Mesendoderm (in vitro differentiated cells): ENCODE measurements around the gene MSH4.
"Not testable (repeated sequence)": the region's sequence is repeated elsewhere in the genome, so short reads cannot be mapped to it uniquely, and the experiment has no call there.

Experiments
- DNase-seq: peaks from one replicate; pipeline ENCODE4 v3.0.0; 2013
- H2AK5ac ChIP-seq: 2 replicates; pipeline ENCODE4 v1.6.1; 2013; ENCODE audit warnings: low read length, inconsistent platforms
- H2BK120ac ChIP-seq: 2 replicates; pipeline ENCODE4 v1.6.1; 2013; ENCODE audit warnings: low read depth, mild to moderate bottlenecking, low read length, moderate library complexity, mixed read lengths
- H2BK15ac ChIP-seq: replicated peaks from 2 replicates; pipeline ENCODE4 v1.6.1; 2013; ENCODE audit warnings: low read depth, mild to moderate bottlenecking, moderate library complexity
- H2BK5ac ChIP-seq: 2 replicates; pipeline ENCODE4 v1.6.1; 2013; ENCODE audit warnings: low read length, inconsistent platforms
- H3K18ac ChIP-seq: 2 replicates; pipeline ENCODE4 v1.6.1; 2013; ENCODE audit warnings: mild to moderate bottlenecking, low read length, mixed read lengths
- H3K23ac ChIP-seq: one replicate; pipeline ENCODE4 v1.6.1; 2013; ENCODE audit warnings: low read length
- H3K27ac ChIP-seq: 2 replicates; pipeline ENCODE4 v1.5.1; 2013; ENCODE audit warnings: low read depth, mild to moderate bottlenecking, inconsistent platforms, low read length, moderate library complexity
- H3K27me3 ChIP-seq: 2 replicates; pipeline ENCODE4 v1.6.1; 2013; ENCODE audit warnings: low read length, control low read depth, mild to moderate bottlenecking, inconsistent platforms; ENCODE audit not compliant: insufficient read depth, poor library complexity
- H3K36me3 ChIP-seq: 2 replicates; pipeline ENCODE4 v1.6.1; 2013; ENCODE audit warnings: low read length, inconsistent platforms; ENCODE audit not compliant: control insufficient read depth, insufficient read depth
- H3K4ac ChIP-seq: one replicate; pipeline ENCODE4 v1.6.1; 2013; ENCODE audit warnings: low read depth, mild to moderate bottlenecking, low read length, moderate library complexity
- H3K4me1 ChIP-seq: 2 replicates; pipeline ENCODE4 v1.6.1; 2013; ENCODE audit warnings: low read depth, low read length, inconsistent platforms; ENCODE audit not compliant: control insufficient read depth
- H3K4me2 ChIP-seq: 2 replicates; pipeline ENCODE4 v1.6.1; 2013; ENCODE audit warnings: low read length
- H3K4me3 ChIP-seq: 2 replicates; pipeline ENCODE4 v1.5.1; 2013; ENCODE audit warnings: mild to moderate bottlenecking, low read length
- H3K56ac ChIP-seq: one replicate; pipeline ENCODE4 v1.6.1; 2013; ENCODE audit warnings: low read length
- H3K79me1 ChIP-seq: 2 replicates; pipeline ENCODE4 v1.6.1; 2013; ENCODE audit warnings: low read length, inconsistent platforms
- H3K79me2 ChIP-seq: 2 replicates; pipeline ENCODE4 v1.6.1; 2013; ENCODE audit warnings: mild to moderate bottlenecking, low read length; ENCODE audit not compliant: control insufficient read depth, insufficient read depth
- H3K9ac ChIP-seq: 2 replicates; pipeline ENCODE4 v1.6.1; 2013; ENCODE audit warnings: low read length, inconsistent platforms
- H4K5ac ChIP-seq: one replicate; pipeline ENCODE4 v1.6.1; 2013; ENCODE audit warnings: low read length
- H4K8ac ChIP-seq: one replicate; pipeline ENCODE4 v1.6.1; 2013; ENCODE audit warnings: low read depth, mild to moderate bottlenecking, control low read depth, low read length, moderate library complexity
- WGBS: extraction: QIAGEN DNeasy Blood & Tissue Kit; methylation state at CpG from one replicate; pipeline ENCODE4 v1.1.7; 2013; ENCODE audit warnings: low lambda C conversion rate, missing lambda C conversion rate; ENCODE audit not compliant: insufficient coverage; ENCODE audit errors: extremely low coverage; 5-methylcytosine and 5-hydroxymethylcytosine counted together

Gene MSH4

DNA sequence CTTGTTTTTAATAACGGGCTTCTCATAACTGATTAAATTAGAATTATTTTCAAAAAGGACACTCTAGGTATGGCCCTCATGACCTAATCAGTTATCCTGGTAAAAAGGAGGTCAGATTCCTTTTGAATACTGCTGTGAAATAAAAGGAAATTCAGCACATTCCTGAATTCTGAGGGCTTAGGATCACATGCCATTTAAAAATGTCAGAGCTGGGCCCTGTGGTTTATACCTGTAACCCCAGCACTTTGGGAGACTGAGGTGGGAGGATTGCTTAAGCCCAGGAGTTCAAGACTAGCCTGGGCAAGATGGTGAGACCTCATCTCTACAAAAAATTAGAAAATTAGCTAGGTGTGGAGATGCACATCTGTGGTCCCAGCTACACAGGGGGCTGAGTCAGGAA is 28.7 kb upstream of the MSH4 start:
- no peak overlapping the region for H3K27ac ChIP-seq

DNA sequence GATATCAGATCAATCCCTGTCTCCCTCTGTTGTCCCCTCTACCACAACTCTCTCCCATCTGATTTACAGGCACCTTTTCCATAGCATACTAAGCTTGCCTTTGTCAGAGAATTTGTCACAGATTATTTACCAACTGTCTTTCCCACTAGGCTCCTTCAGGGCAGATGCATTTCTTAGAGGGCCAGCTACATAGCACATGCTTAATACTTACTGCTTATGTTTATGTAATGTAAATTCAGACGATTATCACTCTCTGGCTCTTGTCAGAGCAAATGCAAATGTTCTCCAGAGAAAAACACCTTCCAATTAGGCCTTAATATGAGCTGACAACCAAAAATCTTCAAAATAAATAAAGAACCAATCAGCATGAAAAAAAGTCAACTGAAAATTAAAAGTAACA is 25.9 kb upstream of the MSH4 start:
- Histone ChIP-seq H3K4me3 (no peak overlapping the region), H3K79me1 (no peaks in the 10 kb centered on the region)
- WGBS, result no CpG with 5 or more reads among the region's 1 CpG

More for the DNA sequence above, 28.7 kb upstream of the MSH4 start:
- Histone ChIP-seq H3K79me2 (no peaks in the 10 kb centered on the region), H2BK5ac (no peak overlapping the region), H3K56ac (no peak overlapping the region), H3K23ac (no peak overlapping the region), H3K36me3 (no peaks in the 10 kb centered on the region), H3K4me3 (no peak overlapping the region), H4K5ac (no peak overlapping the region), H3K9ac (no peak overlapping the region), H2BK15ac (no peak overlapping the region), H4K8ac (no peak overlapping the region), H2BK120ac (no peak overlapping the region), H3K4me1 (no peaks in the 10 kb centered on the region), H3K27me3 (no peaks in the 10 kb centered on the region), H3K18ac (no peak overlapping the region), H3K4ac (no peak overlapping the region), H3K79me1 (no peaks in the 10 kb centered on the region), H2AK5ac (no peak overlapping the region), H3K4me2 (no peak overlapping the region)
- peak; percentile 68 for DNase-seq
- no CpG with 5 or more reads among the region's 1 CpG for WGBS

DNA sequence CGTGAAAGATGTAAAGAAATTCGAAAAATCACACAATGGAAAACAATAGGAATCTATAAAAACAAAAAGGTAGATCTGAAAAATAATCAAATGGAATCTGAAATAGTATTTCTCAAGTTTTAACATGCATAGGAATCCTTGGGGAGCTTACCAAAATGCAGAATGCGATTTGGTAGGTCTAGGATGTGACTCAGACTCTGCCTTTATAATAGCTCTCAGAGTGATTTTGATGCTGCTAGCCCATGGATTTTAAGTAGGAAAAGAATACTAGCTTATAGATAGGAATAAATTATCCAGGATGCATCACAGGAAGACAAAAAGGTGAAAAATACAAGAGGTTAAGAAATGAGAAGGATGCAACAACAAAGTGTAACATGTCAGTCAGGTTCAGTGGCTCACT is 24.7 kb upstream of the MSH4 start:
- H3K4me3 ChIP-seq, result no peak overlapping the region
- H2BK120ac ChIP-seq, result no peak overlapping the region
- no peak overlapping the region for H3K4me2 ChIP-seq
- H2BK15ac ChIP-seq, result no peak overlapping the region
- H3K79me2 ChIP-seq, result no peaks in the 10 kb centered on the region
- H2BK5ac ChIP-seq, result no peak overlapping the region
- H3K79me1 ChIP-seq, result no peaks in the 10 kb centered on the region
- H3K23ac ChIP-seq, result no peak overlapping the region
- no peak for DNase-seq
- no peak overlapping the region for H4K5ac ChIP-seq
- no CpG with 5 or more reads among the region's 3 CpGs for WGBS
- H3K36me3 ChIP-seq, result no peaks in the 10 kb centered on the region
- H3K4me1 ChIP-seq, result no peaks in the 10 kb centered on the region
- no peak overlapping the region for H3K27ac ChIP-seq
- H2AK5ac ChIP-seq, result no peak overlapping the region
- H3K18ac ChIP-seq, result no peak overlapping the region
- H3K27me3 ChIP-seq, result no peaks in the 10 kb centered on the region
- H3K4ac ChIP-seq, result no peak overlapping the region
- H3K9ac ChIP-seq, result no peak overlapping the region
- no peak overlapping the region for H4K8ac ChIP-seq
- H3K56ac ChIP-seq, result no peak overlapping the region

More for the DNA sequence above, 25.9 kb upstream of the MSH4 start:
- Histone ChIP-seq H4K5ac (no peak overlapping the region), H3K4me1 (no peaks in the 10 kb centered on the region), H3K79me2 (no peaks in the 10 kb centered on the region), H2BK5ac (no peak overlapping the region), H3K4me2 (no peak overlapping the region), H3K18ac (no peak overlapping the region), H2BK120ac (no peak overlapping the region), H2BK15ac (no peak overlapping the region), H3K9ac (no peak overlapping the region), H3K23ac (no peak overlapping the region), H3K36me3 (no peaks in the 10 kb centered on the region), H3K27me3 (no peaks in the 10 kb centered on the region), H4K8ac (no peak overlapping the region), H3K56ac (no peak overlapping the region), H3K4ac (no peak overlapping the region), H3K27ac (no peak overlapping the region), H2AK5ac (no peak overlapping the region)
- DNase-seq, result no peak

DNA sequence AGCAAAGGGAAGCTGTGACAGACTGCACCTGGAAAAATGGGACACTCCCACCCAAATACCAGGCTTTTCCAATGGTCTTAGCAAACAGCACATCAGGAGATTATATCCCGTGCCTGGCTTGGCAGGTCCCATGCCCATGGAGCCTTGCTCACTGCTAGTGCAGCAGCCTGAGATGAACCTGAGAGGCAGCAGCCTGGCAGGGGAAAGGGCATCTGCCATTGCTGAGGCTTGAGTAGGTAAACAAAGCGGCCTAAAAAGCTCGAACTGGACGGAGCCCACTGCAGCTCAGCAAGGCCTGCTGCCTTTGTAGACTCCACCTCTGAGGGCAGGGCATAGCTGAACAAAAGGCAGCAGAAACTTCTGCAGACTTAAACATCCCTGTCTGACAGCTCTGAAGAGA is 18.9 kb upstream of the MSH4 start:
- not testable (repeated sequence) for H4K5ac ChIP-seq, H2BK120ac ChIP-seq, H3K79me1 ChIP-seq, H3K23ac ChIP-seq, H3K36me3 ChIP-seq, H2BK15ac ChIP-seq, H3K4me3 ChIP-seq, H3K4me2 ChIP-seq, H3K27ac ChIP-seq, H4K8ac ChIP-seq, H2BK5ac ChIP-seq, H3K18ac ChIP-seq, H3K4ac ChIP-seq, H3K79me2 ChIP-seq, H3K4me1 ChIP-seq, H2AK5ac ChIP-seq, H3K9ac ChIP-seq, H3K27me3 ChIP-seq, DNase-seq, H3K56ac ChIP-seq
- WGBS, result no CpG with 5 or more reads among the region's 4 CpGs

DNA sequence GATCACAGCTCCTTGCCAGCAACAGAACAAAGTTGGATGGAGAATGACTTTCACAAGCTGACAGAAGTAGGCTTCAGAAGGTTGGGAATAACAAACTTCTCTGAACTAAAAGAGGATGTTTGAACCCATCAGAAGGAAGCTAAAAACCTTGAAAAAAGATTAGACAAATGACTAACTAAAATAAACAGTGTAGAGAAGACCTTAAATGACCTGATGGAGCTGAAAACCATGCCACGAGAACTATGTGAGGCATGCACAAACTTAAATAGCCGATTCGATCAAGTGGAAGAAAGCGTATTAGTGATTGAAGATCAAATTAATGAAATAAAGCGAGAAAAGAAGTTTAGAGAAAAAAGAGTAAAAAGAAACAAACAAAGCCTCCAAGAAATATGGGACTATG is 18.0 kb upstream of the MSH4 start:
- not testable (repeated sequence) for H2BK120ac ChIP-seq, H3K56ac ChIP-seq, H3K79me2 ChIP-seq, H2BK15ac ChIP-seq, H3K9ac ChIP-seq, H3K79me1 ChIP-seq, H3K4ac ChIP-seq, H4K8ac ChIP-seq, H2AK5ac ChIP-seq, H3K4me2 ChIP-seq, H3K23ac ChIP-seq, H4K5ac ChIP-seq, H2BK5ac ChIP-seq, H3K27me3 ChIP-seq, H3K4me3 ChIP-seq, DNase-seq, H3K36me3 ChIP-seq, H3K27ac ChIP-seq, H3K4me1 ChIP-seq, H3K18ac ChIP-seq
- WGBS, result 100% methylated on average over 4 of the region's 5 CpGs

DNA sequence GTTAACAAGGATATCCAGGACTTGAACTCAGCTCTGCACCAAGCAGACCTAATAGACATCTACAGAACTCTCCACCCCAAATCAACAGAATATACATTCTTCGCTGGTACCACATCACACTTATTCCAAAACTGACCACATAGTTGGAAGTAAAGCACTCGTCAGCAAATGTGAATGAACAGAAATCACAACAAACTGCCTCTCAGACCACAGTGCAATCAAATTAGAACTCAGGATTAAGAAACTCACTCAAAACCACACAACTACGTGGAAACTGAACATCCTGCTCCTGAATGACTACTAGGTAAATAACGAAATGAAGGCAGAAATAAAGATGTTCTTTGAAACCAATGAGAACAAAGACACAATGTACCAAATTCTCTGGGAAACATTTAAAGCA is 16.5 kb upstream of the MSH4 start:
- H3K27me3 ChIP-seq, H3K4me3 ChIP-seq, H2BK15ac ChIP-seq, H3K23ac ChIP-seq, H3K79me2 ChIP-seq, H3K4ac ChIP-seq, H3K4me2 ChIP-seq, H3K56ac ChIP-seq, H3K79me1 ChIP-seq, DNase-seq, H3K9ac ChIP-seq, H2AK5ac ChIP-seq, H2BK5ac ChIP-seq, H3K4me1 ChIP-seq, H3K36me3 ChIP-seq, H3K18ac ChIP-seq, H4K8ac ChIP-seq, H4K5ac ChIP-seq, H2BK120ac ChIP-seq, H3K27ac ChIP-seq: not testable (repeated sequence)
- WGBS, result no CpG with 5 or more reads among the region's 4 CpGs
